SH-SY5Y (cell line): ENCODE data around the gene MINK1.

Source experiments
- GATA2 ChIP-seq: IDR thresholded peaks from 2 replicates; pipeline ENCODE4 v1.6.1; 2011; ENCODE audit warnings: mild to moderate bottlenecking, low read depth, low read length
- GATA3 ChIP-seq: IDR thresholded peaks from 2 replicates; pipeline ENCODE4 v1.6.1; 2011; ENCODE audit warnings: low read depth, mild to moderate bottlenecking, low read length, moderate library complexity

The MINK1 gene

GRCh38 chr17:4834681-4835020 lies 1.5 kb downstream of the MINK1 start:
- no peak for TF ChIP-seq GATA3
- no peak for TF ChIP-seq GATA2

- TF ChIP-seq GATA3 (no peak), GATA2 (no peak)
Measured at GRCh38 chr17:4836221-4836620, 3.1 kb downstream of the MINK1 start.

- TF ChIP-seq GATA3, result no peak
- TF ChIP-seq GATA2, result no peak
Measured at GRCh38 chr17:4837471-4838308, 4.5 kb downstream of the MINK1 start.

GRCh38 chr17:4838309-4838785 lies 5.2 kb downstream of the MINK1 start:
- TF ChIP-seq GATA3, result no peak
- no peak for TF ChIP-seq GATA2

DNA sequence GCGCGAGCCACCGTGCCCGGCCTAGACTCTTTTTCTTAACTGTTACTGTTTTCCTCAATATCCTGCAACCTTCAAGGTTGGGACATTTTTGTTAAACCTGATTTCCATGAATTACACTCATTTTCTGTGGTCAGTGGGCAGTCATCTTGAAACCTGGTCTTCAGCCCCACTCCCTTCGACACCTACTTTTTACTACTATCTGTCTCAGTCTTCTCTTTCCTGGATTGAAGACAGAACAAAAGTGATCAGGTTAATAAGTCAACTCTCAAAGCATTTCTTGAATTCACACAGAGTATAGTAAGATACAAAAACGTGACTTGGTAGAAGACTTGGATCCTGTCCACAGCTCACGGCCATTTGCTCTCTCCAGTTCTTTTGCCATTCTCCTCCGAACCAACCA lies 6.1 kb downstream of the MINK1 start:
- TF ChIP-seq GATA3 (no peak), GATA2 (no peak)

GRCh38 chr17:4839965-4840892 lies 7.1 kb downstream of the MINK1 start:
- no peak for TF ChIP-seq GATA2
- no peak for TF ChIP-seq GATA3

DNA sequence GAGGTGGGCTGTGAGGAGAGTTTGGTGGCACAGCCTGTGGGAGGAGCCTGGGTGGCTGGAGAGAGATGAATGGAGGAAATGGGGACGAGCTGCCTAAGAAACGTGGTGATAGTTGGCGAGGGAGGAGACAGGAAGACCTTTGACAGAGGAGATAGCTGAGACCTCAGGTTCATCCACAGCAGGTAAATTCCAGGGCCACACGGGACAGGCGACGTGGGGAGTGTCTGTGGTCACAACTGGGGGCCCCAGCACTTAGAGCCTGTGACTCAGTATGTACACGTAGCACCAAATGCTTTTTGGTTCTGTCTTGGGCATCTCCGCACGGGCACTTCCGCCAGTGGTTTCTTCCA lies 7.7 kb downstream of the MINK1 start:
- no peak for TF ChIP-seq GATA2
- no peak for TF ChIP-seq GATA3

GRCh38 chr17:4842376-4842775 lies 9.2 kb downstream of the MINK1 start:
- TF ChIP-seq GATA2, result no peak
- TF ChIP-seq GATA3, result no peak

GRCh38 chr17:4843321-4844000 lies 10.3 kb downstream of the MINK1 start:
- TF ChIP-seq GATA2 (no peak), GATA3 (no peak)

- TF ChIP-seq GATA2 (no peak), GATA3 (no peak)
Measured at GRCh38 chr17:4845118-4845517, 12.0 kb downstream of the MINK1 start.

DNA sequence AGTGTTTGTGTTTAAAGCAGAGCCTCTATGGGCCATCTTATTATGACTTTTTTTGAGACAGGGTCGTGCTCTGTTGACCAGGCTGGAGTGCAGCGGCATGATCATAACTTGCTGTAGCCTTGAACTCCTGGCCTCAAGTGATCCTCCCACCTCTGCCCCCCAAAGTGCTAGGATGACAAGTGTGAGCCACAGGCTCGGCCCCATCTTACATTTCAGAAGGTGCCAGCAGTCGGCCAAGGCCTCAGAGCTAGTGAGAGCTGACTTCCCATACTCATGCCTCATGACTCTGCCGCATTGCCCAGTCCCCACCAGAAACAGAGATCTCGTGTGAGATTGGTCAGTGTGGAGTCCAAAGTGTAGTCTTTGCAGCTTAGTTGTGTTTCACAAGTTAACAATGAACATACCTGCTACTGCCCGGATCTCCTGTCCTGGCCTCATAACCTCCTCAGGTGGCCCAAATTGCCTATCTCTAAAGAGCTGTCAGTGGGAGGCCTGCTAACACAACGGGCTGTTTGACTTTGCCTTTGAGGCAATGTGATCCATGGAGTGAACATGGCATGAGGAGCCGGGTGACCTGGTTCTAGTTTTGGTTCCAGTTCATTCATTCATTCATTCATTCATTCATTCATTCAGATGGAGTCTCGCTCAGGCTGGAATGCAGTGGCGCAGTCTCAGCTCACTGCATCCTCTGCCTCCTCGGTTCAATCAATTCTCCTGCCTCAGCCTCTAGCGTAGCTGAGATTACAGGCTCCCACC lies 13.7 kb downstream of the MINK1 start:
- TF ChIP-seq GATA3, result no peak
- no peak for TF ChIP-seq GATA2

DNA sequence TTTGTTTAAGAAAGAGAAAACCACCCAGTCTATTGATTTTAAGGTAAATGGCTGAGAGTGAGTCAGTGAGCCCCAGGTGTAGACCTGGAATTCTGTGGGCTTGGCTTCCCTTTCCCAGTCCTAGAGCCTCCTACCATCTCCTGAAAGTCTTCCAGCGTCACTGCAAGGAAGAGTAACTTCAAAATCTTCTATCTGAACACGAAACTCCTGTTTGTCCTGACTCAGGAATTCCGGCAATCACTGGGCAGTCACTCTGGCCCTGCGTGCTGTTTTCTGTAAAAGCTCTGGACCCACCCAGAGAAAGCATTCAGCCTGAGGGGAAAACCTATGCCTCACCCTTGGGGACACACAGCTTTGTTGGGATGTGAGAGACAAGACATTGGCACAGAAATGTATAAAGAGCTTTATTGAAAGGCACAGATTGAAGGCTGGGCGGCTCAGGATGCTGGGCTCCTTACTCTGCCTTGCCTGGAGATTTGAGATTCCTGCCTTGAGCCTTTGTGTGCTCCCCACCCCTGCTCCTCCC lies 15.9 kb downstream of the MINK1 start:
- TF ChIP-seq GATA3 (no peak), GATA2 (no peak)

GRCh38 chr17:4850246-4850645 lies 17.1 kb downstream of the MINK1 start:
- TF ChIP-seq GATA3 (no peak), GATA2 (no peak)

DNA sequence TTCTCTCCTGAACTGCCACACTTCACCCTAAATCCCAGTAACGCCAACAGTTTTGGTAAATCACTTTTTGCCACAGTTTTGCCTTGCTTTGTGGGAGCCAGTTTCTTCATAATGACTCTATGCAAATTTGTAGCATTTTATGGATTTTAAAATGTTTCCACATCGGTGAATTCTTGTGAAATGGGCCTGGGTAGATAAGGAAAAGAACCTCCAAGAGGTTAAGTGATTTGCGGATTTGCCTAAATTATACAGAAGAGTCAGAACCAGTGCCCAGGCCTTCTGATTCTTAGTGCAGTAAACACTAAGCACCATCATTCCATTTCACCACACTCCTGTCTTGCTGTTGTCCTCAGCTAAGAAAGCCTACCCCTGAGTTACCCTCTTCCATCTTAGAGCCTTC lies 17.9 kb downstream of the MINK1 start:
- TF ChIP-seq GATA3, result no peak
- TF ChIP-seq GATA2, result no peak

DNA sequence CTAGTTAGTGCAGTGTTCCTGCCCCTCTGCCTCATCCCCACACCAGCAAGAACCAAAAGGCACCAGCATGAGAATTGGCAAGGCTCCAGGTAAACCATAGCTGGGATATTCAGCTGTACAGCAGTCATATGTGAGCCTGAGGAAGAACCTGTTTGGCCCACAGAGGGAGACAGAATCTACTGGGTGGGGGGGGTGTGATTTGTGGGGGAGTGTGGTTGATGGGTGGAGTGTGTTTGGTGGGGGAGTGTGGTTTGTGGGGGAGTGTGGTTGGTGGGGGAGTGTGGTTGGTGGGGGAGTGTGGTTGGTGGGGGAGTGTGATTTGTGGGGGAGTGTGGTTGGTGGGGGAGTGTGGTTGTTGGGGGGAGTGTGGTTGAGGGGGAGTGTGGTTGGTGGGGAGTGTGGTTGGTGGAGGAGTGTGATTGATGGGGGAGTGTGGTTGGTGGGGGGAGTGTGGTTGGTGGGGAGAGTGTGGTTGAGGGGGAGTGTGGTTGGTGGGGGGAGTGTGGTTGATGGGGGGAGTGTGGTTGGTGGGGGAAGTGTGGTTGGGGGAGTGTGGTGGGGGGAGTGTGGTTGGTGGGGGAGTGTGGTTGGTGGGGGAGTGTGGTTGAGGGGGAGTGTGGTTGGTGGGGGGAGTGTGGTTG lies 19.5 kb downstream of the MINK1 start:
- no peak for TF ChIP-seq GATA3
- no peak for TF ChIP-seq GATA2
